OCI-LY3 (cell line): ENCODE measurements around the gene SLC13A3.

Source experiments
- H2AFZ ChIP-seq: fragments of 200-600, 300-600 bp; shearing (Covaris generic); 2 replicates; pipeline ENCODE4 v1.6.0; 2014; ENCODE audit warnings: antibody characterized with exemption, low read depth, low read length
- H3K27ac ChIP-seq: fragments of 200-600, 300-600 bp; sonication (generic); 2 replicates; pipeline ENCODE4 v1.5.1; 2014; ENCODE audit warnings: mild to moderate bottlenecking, low read length, moderate library complexity, mixed read lengths
- H3K27me3 ChIP-seq: fragments of 200-600, 300-600 bp; sonication (generic); 2 replicates; pipeline ENCODE4 v1.6.1; 2014; ENCODE audit warnings: low read depth, low read length, mixed read lengths
- H3K36me3 ChIP-seq: fragments of 200-600, 300-600 bp; sonication (generic); replicated peaks from 2 replicates; pipeline ENCODE3; 2014; ENCODE audit warnings: low read depth, low read length, mixed read lengths
- H3K4me1 ChIP-seq: fragments of 300-600, 200-600 bp; sonication (generic); 2 replicates; pipeline ENCODE4 v1.6.1; 2014; ENCODE audit warnings: low read length, mixed read lengths
- H3K4me2 ChIP-seq: fragments of 200-600, 300-600 bp; sonication (generic); 2 replicates; pipeline ENCODE4 v1.6.1; 2014; ENCODE audit warnings: low read length, mixed read lengths
- H3K4me3 ChIP-seq: fragments of 300-600, 200-600 bp; sonication (generic); 2 replicates; pipeline ENCODE4 v1.5.1; 2014; ENCODE audit warnings: antibody characterized with exemption, mild to moderate bottlenecking, low read length, moderate library complexity
- H3K79me2 ChIP-seq: fragments of 300-600, 200-600 bp; shearing (Covaris generic); 2 replicates; pipeline ENCODE4 v1.6.1; 2014; ENCODE audit warnings: mild to moderate bottlenecking, low read length, mixed read lengths
- H3K9ac ChIP-seq: fragments of 300-600, 200-600 bp; shearing (Covaris generic); 2 replicates; pipeline ENCODE4 v1.6.0; 2014; ENCODE audit warnings: mild to moderate bottlenecking, low read length, moderate library complexity
- H3K9me3 ChIP-seq: fragments of 200-600, 300-600 bp; shearing (Covaris generic); 2 replicates; pipeline ENCODE4 v1.6.1; 2014; ENCODE audit warnings: low read length, mixed read lengths; ENCODE audit not compliant: insufficient read depth
- H4K20me1 ChIP-seq: fragments of 200-600, 300-600 bp; sonication (generic); 2 replicates; pipeline ENCODE4 v1.6.1; 2016; ENCODE audit warnings: low read length, mixed read lengths; ENCODE audit not compliant: insufficient read depth
- EZH2phosphoT487 ChIP-seq: fragments of 200-600 bp; shearing (Covaris generic); IDR thresholded peaks from 2 replicates; pipeline ENCODE4 v1.6.1; 2018; ENCODE audit warnings: antibody characterized with exemption, mixed run types, low read depth
- TF ChIP-seq, protein P1 (sequence below): fragments of 200-600, 300-600 bp; sonication (generic); IDR thresholded peaks from 2 replicates; pipeline ENCODE4 v1.5.1; 2014; ENCODE audit warnings: antibody characterized with exemption, low read length, low read depth

SLC13A3 gene

DNA sequence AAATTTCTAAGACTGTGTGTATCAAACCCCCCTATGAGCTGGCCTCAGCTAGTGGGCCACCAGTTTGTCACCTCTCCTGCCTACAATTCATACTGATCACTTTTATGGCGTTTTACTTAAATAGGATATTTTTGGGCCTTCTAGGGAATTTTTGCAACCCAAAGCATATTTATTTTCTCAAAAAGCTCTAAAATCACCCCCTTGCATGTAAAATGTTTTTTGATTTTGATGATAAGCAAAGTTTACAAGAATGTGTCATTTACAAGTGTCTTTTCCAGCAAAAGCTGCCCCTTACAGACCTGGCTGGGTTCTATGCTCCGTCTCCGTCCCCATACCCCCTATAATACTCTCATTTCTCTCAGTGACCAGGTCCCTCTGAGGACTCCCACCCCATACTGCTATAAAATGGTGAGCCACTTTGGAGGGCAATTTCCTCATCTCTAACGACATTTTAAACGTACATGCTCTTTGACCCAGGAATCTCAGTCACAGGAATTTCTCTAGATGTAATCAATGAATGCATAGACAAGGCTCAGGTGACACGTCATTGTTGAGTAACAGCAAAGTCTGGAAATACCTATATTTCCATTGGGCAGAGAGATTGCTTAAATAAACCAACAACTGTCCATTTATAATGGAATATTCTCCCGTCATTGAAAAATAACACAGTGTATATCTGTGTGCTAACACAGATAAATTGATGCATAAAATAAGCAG is 86.9 kb downstream of the SLC13A3 start:
- no peak overlapping the region for H3K27ac ChIP-seq
- no peak overlapping the region for H3K4me2 ChIP-seq
- H3K4me1 ChIP-seq, result peaks cover 13% of the 10 kb centered on the region
- TF ChIP-seq EZH2phosphoT487, result no peak
- TF ChIP-seq, protein P1, sequence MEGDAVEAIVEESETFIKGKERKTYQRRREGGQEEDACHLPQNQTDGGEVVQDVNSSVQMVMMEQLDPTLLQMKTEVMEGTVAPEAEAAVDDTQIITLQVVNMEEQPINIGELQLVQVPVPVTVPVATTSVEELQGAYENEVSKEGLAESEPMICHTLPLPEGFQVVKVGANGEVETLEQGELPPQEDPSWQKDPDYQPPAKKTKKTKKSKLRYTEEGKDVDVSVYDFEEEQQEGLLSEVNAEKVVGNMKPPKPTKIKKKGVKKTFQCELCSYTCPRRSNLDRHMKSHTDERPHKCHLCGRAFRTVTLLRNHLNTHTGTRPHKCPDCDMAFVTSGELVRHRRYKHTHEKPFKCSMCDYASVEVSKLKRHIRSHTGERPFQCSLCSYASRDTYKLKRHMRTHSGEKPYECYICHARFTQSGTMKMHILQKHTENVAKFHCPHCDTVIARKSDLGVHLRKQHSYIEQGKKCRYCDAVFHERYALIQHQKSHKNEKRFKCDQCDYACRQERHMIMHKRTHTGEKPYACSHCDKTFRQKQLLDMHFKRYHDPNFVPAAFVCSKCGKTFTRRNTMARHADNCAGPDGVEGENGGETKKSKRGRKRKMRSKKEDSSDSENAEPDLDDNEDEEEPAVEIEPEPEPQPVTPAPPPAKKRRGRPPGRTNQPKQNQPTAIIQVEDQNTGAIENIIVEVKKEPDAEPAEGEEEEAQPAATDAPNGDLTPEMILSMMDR, result no peak
- no peak overlapping the region for H3K4me3 ChIP-seq
- H3K9me3 ChIP-seq, result no peaks in the 10 kb centered on the region
- no peaks in the 10 kb centered on the region for H3K36me3 ChIP-seq
- H3K9ac ChIP-seq, result no peak overlapping the region
- no peaks in the 10 kb centered on the region for H3K79me2 ChIP-seq
- H3K27me3 ChIP-seq, result peaks cover 21% of the 10 kb centered on the region
- no peak overlapping the region for H2AFZ ChIP-seq
- H4K20me1 ChIP-seq, result no peaks in the 10 kb centered on the region

DNA sequence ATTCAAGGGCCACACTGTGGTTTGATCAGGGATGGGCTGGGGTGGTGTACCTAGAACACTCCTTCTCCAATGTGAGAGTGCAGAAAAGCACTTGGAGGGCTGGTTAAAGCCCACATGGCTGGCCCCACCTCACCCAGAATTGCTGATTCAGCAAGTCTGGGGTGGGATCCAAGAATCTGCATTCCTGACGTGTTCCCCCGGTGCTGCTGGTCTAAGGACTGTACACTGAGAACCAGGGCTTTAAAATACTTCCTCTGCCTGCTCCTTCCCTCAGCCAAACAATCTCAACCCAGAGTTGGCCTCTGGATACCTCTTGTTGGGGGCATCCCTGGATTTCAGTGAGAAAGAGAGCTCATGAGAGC is 87.4 kb downstream of the SLC13A3 start:
- H3K4me1 ChIP-seq, result peaks cover 10% of the 10 kb centered on the region
- H2AFZ ChIP-seq, result no peak overlapping the region
- no peak overlapping the region for H3K4me2 ChIP-seq
- TF ChIP-seq, protein P1, result no peak
- no peak for TF ChIP-seq EZH2phosphoT487
- H4K20me1 ChIP-seq, result no peaks in the 10 kb centered on the region
- H3K27ac ChIP-seq, result no peak overlapping the region
- no peak overlapping the region for H3K4me3 ChIP-seq
- H3K9ac ChIP-seq, result no peak overlapping the region
- H3K9me3 ChIP-seq, result no peaks in the 10 kb centered on the region
- H3K79me2 ChIP-seq, result no peaks in the 10 kb centered on the region
- H3K27me3 ChIP-seq, result peaks cover 16% of the 10 kb centered on the region
- no peaks in the 10 kb centered on the region for H3K36me3 ChIP-seq

GRCh38 chr20:46563170-46563859 is 87.9 kb downstream of the SLC13A3 start:
- Histone ChIP-seq H3K4me3 (no peak overlapping the region), H2AFZ (no peak overlapping the region), H3K27ac (no peak overlapping the region), H3K27me3 (peaks cover 16% of the 10 kb centered on the region), H3K36me3 (no peaks in the 10 kb centered on the region), H3K9me3 (no peaks in the 10 kb centered on the region), H3K4me2 (no peak overlapping the region), H4K20me1 (no peaks in the 10 kb centered on the region), H3K79me2 (no peaks in the 10 kb centered on the region), H3K4me1 (peaks cover 5% of the 10 kb centered on the region), H3K9ac (no peak overlapping the region)
- TF ChIP-seq, protein P1, result no peak
- TF ChIP-seq EZH2phosphoT487, result no peak

DNA sequence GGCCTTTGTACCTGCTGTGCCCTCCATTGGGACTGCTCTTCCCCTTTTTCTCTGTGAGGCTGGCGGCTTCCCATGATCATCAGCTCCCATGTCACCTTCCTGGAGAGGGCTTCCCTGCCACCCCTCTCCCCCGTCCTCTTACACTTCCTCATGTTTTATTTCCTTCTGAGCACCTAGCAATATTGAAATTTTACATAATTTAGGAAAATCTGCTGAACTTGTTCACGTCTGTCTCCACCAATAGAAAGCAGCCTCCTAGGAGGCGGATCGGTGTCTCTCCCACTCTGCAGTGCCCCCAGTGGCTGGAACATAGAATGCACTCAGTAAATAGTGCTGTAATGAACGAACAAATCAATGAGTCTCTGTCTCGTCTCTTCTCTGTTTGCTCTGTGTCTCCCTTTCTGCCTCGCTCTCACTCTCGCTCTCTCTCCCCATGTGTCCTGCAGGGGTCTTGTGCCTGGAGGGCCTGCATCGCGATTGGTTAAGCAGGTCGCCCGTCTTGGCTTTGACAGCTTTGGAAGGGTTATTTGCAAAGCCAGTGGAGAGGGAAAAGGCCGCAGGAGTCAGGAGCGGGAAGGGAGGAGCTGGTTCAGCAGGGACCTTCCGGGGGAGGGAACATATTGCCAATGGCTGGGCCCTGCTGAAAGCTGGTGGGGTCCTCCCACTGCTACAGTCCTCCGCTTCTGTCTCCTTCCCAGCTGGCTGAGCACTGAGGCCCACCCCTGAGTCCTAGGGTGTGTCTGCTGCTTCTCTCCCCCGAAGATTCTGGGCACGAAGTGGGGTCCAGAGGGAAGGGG is 88.7 kb downstream of the SLC13A3 start:
- Histone ChIP-seq H3K9ac (peak overlapping the region; percentile 15; the same call in 1 of the 2 replicates), H3K79me2 (no peaks in the 10 kb centered on the region), H3K4me1 (peaks cover 5% of the 10 kb centered on the region), H3K4me3 (peak overlapping the region; percentile 68), H3K9me3 (no peaks in the 10 kb centered on the region), H3K36me3 (no peaks in the 10 kb centered on the region), H3K27me3 (peaks cover 16% of the 10 kb centered on the region), H3K4me2 (peak overlapping the region; percentile 71), H3K27ac (no peak overlapping the region), H2AFZ (peak overlapping the region; percentile 85), H4K20me1 (no peaks in the 10 kb centered on the region)
- TF ChIP-seq EZH2phosphoT487, result no peak
- TF ChIP-seq, protein P1, result peak; percentile 96
